Hindlimb muscle (tissue), 1 donor: ENCODE measurements around the gene RSRC2. TPM values are rescaled to one million over a fixed set of nuclear protein-coding genes. Genes with fewer than 3 reads are reported as not detected.
"Not testable (repeated sequence)": the region's sequence is repeated elsewhere in the genome, so short reads cannot be mapped to it uniquely, and the experiment has no call there.

Experiments used
- DNase-seq: peaks from one replicate; pipeline ENCODE4 v3.0.0-alpha.2; 2013
- polyA plus RNA-seq: library from polyadenylated mRNA; unstranded; fragments of 120-200 nt; gene quantifications from one replicate; pipeline ENCODE4 v1.2.1, GENCODE V29; 2013; ENCODE audit not compliant: insufficient read length

RSRC2 gene
- polyA plus RNA-seq, 1 donor, result 101 TPM

DNA sequence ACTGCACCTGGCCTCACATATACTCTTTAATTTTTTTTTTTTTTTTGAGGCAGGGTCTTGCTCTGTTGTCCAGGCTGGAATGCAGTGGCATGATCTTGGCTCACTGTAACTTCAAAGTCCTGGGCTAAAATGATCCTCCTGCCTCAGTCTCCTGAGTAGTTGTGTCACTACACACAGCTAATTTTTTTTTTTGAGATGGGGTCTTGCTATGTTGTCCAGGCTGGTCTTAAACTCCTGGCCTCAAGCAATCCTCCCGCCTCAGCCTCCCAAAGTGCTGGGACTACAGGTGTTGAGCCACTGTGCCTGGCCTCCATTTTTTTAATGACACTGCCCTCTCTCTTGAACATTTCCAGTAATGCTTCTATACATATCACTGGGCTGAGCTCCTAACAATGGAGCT lies 42.4 kb downstream of the RSRC2 start:
- not testable (repeated sequence) for DNase-seq

DNA sequence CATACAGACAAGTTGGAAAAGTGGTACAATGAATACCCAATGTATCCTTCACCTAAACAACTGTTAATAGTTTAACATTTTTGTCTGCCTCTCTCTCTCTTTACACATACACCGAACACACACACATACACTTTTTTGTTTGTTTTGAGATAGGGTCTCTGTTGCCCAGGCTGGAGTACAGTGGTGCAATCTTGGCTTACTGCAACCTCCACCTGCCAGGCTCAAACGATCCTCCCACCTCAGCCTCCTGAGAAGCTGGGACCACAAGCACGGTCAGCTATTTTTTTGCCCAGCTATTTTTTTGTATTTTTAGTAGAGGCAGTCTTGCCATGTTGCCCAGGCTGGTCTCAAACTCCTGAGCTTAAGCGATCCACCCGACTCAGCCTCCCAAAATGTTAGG lies 42.8 kb downstream of the RSRC2 start:
- DNase-seq, result no peak

DNA sequence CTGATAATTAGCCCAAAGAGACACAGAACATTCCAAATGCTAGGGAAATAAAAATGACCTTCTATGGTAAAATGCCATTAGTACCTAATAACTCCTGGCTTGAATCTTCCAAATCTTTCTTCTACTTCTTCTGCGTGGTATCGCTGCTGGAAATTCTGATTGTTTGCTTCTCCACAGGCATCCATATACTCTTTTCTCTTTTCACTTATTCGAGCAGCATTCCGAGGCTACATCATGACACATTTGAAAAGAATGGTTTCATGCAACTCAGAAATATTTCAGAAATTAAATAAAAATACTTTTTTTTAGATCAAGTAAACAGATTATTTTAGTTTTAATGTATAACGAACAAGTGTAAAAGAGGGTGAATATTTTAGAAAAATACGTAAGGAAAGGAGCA lies 44.9 kb downstream of the RSRC2 start:
- no peak for DNase-seq

DNA sequence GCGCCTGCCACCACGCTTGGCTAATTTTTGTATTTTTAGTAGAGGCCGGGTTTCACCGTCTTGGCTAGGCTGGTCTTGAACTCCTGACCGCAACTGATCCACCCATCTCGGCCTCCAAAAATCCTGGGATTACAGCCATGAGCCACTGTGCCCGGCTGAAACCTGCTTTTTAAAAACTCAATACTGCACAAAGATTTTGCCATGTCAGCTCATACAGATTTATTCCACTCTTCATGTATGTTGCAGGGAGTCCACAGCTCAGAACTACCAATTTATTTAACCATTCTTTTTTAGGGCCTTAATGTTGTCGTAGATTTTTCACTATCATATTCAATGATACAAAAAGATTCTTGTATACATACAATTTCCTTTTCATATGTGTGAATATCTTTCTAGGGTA lies 46.0 kb downstream of the RSRC2 start:
- DNase-seq, result no peak

DNA sequence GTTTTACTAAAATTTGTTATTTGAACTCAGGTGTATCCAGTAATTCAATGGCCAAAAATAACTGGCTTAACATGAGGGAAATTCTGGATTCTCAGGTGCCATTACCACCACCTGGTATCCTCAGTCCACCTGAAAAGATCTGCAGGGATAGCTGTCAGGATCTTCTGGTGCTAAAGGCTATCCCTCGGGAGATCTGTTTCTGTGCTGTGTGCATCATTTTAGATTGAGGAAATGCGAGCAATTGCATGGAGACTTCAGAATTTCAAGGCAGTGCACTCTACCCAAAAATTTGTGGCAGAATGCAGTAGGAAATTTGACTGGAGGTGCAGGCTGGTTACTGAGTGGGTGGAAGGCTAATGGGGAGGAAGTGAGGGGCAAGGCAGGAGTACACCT lies 52.4 kb downstream of the RSRC2 start:
- no peak for DNase-seq

DNA sequence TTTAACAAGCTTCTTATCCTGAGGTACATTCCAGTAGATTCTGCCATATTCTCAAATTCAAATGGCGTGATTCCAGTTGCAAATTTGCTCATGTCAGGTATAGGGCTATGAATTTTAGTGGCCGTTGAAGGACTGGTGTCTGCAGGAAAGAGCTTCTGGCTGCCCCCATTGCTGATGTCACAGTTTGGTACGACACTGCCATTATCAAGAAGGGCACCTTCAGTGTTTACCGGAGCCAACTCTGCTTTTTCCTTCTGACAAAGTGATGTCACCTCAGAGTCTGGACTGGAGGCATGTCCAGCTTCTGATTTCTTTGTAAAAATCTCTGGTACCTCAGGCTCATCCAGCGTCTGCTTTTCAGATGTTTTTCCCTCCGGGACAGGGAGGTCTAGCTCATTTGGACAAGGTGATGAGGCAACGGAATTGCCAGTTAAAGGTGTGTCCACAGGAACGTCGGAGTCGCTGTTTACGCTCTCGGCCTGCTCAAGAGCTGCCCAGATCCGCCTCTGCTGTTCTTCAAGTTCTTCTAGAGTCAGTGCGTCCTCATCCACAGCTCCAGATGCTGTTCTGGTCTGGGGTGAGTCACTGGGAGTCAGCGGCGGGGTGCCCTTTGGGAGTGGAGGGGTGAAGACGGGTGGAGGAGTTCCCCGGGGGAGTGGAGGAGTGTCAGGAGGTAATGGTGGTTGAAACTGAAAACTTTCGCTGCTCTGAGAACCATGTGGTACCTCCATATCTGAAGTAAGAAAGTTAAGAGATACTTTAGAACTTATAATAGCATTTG lies 53.0 kb downstream of the RSRC2 start:
- no peak for DNase-seq

DNA sequence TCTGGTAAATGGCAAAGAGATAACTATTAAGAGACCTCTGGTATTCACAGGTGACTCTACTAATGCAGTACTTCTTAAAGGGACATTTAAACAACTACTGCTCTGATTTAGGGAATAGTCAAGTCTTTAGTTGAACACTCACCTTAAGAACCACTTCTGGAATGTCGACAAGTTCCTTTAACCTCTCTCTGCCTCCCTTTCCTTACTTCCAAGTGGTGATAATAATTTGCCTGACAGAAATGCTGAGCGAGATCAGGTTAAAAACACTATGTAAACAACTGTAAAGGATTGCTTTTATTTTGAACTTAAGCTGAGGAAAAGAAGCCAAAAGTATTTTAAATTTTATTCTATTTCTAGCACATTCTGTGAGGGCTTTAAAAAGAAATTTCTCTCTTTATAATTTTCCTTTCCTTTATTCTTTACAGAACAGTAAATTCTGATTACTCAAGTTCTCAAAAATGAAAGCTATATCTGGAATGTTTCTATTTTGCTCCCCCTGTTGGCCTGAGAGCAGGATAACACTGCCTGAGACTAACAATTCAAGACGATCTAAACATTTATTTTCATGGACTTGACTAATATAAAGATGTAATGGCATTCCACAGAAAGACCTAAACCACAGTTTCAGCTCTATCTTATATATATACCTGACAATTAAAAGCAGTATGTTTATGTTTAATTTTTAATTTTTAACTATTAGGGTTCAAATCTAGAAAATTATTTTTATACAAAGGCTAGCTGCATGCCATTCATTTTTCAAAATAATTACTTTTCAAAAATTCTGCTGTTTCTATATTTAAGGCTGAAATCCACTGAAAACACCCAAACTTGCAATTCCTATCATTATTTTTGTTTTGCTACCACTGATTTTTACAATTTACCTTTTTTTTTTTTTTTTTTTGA lies 55.2 kb downstream of the RSRC2 start:
- DNase-seq, result peak; percentile 59

DNA sequence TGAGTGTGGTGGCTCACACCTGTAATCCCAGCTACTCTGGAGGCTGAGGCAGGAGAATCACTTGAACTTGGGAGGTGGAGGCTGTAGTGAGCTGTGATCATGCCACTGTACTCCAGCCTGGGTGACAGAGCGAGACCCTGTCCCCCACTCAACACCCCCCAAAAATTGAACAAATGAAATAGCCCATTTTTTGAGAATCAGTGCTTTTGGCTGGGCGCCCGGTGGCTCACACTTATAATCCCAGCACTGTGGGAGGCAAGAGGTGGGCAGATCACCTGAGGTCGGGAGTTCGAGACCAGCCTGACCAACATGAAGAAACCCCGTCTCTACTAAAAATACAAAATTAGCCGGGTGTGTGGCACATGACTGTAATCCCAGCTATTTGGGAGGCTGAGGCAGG lies 56.2 kb downstream of the RSRC2 start:
- not testable (repeated sequence) for DNase-seq

DNA sequence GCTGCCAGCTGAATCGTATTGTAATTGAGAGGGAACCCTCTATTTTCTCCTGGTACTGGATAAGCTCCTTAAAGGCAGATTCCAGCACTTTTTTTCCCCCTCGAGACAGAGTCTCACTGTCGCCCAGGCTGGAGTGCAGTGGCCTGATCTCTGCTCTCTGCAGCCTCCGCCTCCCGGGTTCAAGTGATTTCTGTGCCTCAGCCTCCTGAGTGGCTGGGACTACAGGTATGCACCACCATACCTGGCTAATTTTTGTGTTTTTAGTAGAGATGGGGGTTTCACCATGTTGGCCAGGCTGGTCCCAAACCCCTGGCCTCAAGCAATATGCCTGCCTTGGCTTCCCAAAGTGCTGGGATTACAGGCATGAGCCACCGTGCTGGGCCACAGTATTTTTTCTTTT lies 56.9 kb downstream of the RSRC2 start:
- DNase-seq, result not testable (repeated sequence)

DNA sequence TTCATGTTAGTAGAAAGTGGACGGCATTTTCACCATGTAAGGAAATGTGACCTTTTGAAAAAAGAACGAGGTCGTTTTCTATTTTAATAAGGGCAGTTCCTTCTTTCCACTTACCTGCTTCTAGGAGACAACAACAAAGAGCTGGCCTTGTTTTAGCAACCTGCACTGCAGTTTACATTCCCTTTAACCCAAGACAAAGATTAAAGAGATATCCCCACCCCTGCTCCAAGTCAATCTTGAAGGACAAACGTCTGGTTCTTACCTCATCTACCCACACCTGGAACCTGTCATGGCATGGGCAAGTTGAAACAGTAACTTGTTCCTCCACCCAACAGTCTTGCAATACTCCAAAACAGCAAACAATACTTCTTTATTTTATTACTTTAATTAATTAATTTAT lies 58.8 kb downstream of the RSRC2 start:
- no peak for DNase-seq

DNA sequence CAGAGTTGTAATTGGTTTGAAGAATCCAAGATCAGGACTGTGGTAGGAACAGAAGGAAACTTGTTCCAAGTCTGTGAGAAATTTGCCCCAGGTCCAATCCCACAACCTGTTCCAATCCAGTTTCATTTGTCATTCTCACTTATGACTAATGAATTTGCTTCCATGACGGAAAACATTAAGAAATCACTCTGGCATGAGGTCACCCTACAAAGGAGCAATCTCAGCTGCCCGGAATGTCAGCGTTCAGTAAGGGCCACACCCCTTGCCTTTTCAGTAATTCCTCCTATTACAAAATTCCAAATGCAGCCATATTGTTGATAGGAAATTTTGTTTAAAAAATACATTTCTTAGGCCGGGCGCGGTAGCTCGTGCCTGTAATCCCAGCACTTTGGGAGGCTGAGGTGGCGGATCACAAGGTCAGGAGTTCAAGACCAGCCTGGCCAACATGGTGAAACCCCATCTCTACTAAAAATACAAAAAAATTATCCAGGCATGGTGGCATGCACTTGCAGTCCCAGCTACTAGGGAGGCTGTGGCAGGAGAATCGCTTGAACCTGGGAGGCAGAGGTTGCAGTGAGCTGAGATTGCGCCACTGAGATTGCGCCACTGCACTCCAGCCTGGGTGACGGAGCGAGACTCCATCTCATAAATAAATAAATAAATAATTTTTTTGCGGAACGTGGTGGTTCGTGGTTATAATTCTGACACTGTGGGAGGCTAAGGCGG lies 62.3 kb downstream of the RSRC2 start:
- not testable (repeated sequence) for DNase-seq

DNA sequence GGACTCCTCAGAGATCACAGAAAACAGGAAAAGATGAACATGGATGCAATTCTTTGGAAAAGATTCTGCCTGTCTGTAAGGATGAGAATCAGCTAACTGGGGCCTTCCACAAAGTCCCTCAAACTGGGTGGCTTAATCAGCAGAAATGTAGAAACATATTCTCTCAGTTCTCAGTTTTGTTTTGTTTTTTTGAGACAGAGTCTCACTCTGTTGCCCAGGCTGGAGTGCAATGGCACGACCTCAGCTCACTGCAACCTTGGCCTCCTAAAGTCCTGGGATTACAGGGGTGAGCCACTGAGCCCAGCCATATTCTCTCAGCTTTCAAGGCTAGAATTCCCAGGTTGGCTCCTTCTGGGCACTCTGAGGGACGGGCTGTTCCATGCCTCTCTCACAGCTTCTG lies 66.1 kb downstream of the RSRC2 start:
- no peak for DNase-seq

DNA sequence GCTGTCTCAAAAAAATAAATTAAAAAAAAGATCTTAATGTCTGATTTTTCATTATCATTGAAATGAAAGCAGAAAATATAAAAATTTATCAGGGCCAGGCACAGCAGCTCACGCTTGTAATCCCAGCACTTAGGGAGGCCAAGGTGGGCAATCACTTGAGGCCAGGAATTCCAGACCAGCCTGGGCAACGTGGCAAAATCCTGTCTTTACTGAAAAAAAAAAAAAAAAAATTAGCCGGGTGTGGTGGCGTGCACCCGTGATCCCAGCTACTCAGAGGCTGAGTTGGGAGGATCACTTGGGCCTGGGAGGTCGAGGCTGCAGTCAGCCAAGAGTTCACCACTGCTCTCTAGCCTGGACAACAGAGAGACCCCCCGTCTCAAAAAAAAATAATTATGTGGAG lies 66.7 kb downstream of the RSRC2 start:
- DNase-seq, result no peak

DNA sequence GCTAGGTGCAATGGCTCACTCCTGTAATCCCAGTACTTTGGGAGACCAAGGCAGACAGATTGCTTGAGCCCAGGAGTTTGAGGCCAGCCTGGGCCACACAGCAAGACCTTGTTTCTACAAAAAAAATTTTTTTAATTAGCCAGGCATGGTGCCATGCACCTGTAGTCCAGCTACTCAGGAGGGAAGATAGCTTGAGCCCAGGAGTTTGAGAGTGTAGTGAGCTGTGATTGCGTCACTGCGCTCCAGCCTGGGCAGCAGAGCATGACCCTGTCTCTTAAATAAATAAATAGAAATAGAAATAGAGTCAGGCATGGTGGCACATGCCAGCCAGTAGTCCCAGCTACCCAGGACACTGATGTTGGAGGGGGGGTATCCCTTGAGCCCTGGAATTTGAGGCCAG lies 67.5 kb downstream of the RSRC2 start:
- DNase-seq, result no peak

DNA sequence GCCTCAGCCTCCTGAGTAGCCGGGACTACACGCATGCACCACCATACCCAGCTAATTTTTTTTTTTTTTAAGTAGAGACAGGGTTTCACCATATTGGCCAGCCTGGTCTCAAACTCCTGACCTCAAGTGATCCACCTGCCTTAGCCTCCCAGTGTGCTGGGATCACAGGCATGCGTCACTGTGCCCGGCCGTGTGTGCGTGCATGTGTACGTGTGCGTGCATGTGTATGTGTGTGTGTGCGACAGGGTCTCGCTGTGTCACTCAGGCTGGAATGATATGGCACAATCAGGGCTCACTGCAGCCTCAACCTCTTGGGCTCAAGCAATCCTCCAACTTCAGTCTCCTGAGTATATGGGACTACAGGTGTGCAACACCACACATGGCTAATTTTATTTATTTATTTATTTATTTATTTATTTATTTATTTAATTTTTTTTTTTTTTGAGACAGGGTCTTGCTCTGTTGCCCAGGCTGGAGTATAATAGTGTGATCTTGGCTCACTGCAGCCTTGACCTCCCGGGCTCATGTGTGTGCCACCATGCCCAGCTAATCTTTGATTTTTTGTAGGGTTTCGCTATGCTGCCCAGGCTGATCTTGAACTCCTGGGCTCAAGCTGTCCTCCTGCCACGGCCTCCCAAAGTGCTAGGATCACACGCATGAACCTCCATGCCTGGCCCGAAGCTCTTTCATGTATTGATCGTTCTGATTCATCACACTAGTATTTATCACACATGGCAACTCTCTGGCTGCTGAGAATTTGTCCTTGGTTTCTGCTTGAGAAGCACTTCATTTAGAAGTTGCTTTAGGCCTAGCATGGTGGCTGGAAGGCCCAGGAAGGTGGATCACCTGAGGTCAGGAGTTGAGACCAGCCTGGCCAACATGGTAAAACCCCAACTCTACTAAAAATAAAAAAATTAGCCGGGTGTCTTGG lies 68.4 kb downstream of the RSRC2 start:
- no peak for DNase-seq

DNA sequence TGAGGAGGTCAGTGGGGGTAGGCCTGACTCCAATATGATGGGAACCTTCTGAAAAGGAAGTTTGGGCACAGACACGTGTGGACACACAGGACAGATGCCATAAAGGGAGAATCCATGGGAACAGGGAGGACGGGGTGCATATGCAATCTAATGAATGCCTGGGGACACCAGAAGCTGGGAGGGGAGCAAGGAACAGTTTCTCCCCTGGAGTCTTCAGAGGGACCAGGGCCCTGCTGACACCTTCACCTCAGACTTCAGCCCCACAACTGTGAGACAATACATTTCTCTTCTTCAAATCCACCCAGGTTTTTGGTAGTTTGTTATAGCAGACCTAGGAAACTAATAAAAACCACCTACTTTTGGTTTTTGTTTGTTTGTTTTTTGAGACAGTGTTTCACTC lies 69.1 kb downstream of the RSRC2 start:
- DNase-seq, result no peak

DNA sequence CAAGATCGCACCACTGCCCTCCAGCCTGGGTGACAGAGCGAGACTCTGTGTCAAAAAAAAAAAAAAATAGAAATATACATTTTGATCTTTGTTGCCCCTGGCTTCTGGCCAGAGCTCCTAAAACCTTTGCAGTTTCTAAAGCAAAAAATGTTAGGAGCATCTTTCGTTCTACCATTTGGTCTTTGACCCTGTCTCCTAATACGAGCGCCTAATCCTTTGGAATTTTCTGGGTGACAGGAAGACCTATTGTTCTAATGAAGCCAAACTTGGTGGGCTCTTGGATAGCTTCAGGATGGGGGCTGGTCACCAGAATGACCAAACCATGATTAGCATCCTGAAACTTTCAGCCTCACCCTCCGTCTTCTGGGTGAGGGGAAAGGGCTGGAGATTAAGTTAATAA lies 72.0 kb downstream of the RSRC2 start:
- DNase-seq, result no peak

DNA sequence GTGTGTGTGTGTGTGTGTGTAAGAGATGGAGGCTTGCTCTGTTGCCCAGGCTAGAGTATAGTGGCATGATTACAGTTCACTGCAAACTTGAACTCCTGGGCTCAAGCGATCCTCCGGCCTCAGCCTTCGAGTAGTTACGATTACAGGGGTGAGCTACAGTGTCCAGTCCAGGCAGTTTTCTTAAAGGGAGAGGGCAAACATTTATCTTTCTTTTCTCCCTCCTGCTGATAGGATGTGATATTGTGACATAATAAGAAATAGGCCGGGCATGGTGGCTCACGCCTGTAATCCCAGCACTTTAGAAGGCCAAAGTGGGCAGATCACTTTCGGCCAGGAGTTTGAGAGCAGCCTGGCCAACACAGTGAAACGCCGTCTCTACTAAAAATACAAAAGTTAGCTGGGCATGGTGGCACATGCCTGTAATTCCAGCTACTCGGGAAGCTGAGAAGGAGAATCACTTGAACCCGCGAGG lies 72.5 kb downstream of the RSRC2 start:
- no peak for DNase-seq
